ENCODE measurements around the gene ZNF814. TPM values are rescaled to one million over a fixed set of nuclear protein-coding genes. Genes with fewer than 3 reads are reported as not detected.
"Not testable (repeated sequence)": the region's sequence is repeated elsewhere in the genome, so short reads cannot be mapped to it uniquely, and the experiment has no call there.

Gene ZNF814
- total and polyA plus RNA-seq, 4 donors: 7.2 to 29.4 (median 11.7) TPM

- H3K27ac ChIP-seq (ENCODE audit: low read depth in 1 of 2, low read length in 1 of 2): no peak overlapping the region
- ATAC-seq (ENCODE audit: insufficient read depth, low FRiP score) (no peak), DNase-seq (no peak)
- peaks cover 15 to 48% (median 43%) of the 10 kb centered on the region in 4 donors for H3K36me3 ChIP-seq (ENCODE audit: control insufficient read depth in 4 of 4, insufficient read depth in 4 of 4, low read length in 4 of 4)
- H3K4me3 ChIP-seq: no peak overlapping the region
- H3K9me3 ChIP-seq (ENCODE audit: control insufficient read depth in 4 of 4, insufficient read depth in 3 of 4, low read length in 3 of 4): peaks cover 9 to 50% (median 37%) of the 10 kb centered on the region in 4 donors
- H3K4me1 ChIP-seq (ENCODE audit: control insufficient read depth in 5 of 5, insufficient read depth in 5 of 5, low read length in 5 of 5): no peaks in the 10 kb centered on the region
- no peak overlapping the region for H3K9ac ChIP-seq (ENCODE audit: insufficient read depth in 1 of 2, low read length in 2 of 2)
- 96 to 98% methylated on average over 2 of the region's 2 CpGs for WGBS, 2 donors
- H3K27me3 ChIP-seq (ENCODE audit: control insufficient read depth in 3 of 3, insufficient read depth in 3 of 3, low read length in 2 of 3): no peaks in the 10 kb centered on the region
- TF ChIP-seq, protein P1, sequence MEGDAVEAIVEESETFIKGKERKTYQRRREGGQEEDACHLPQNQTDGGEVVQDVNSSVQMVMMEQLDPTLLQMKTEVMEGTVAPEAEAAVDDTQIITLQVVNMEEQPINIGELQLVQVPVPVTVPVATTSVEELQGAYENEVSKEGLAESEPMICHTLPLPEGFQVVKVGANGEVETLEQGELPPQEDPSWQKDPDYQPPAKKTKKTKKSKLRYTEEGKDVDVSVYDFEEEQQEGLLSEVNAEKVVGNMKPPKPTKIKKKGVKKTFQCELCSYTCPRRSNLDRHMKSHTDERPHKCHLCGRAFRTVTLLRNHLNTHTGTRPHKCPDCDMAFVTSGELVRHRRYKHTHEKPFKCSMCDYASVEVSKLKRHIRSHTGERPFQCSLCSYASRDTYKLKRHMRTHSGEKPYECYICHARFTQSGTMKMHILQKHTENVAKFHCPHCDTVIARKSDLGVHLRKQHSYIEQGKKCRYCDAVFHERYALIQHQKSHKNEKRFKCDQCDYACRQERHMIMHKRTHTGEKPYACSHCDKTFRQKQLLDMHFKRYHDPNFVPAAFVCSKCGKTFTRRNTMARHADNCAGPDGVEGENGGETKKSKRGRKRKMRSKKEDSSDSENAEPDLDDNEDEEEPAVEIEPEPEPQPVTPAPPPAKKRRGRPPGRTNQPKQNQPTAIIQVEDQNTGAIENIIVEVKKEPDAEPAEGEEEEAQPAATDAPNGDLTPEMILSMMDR (IDR thresholded peaks at IDR 0.05; ENCODE audit: control extremely low read depth, extremely low read depth): no peak
These were observed 18.6 kb downstream of the ZNF814 start for GRCh38 chr19:57870225-57870624.

GRCh38 chr19:57869655-57870054 lies 19.2 kb downstream of the ZNF814 start:
- WGBS, 2 donors: 98 to 100% methylated on average over 5 to 6 of the region's 6 CpGs
- not testable (repeated sequence) for H3K4me3 ChIP-seq; ATAC-seq (ENCODE audit: insufficient read depth, low FRiP score); H3K27me3 ChIP-seq (ENCODE audit: control insufficient read depth in 3 of 3, insufficient read depth in 3 of 3, low read length in 2 of 3); DNase-seq; H3K27ac ChIP-seq (ENCODE audit: low read depth in 1 of 2, low read length in 1 of 2); H3K4me1 ChIP-seq (ENCODE audit: control insufficient read depth in 5 of 5, insufficient read depth in 5 of 5, low read length in 5 of 5); H3K9ac ChIP-seq (ENCODE audit: insufficient read depth in 1 of 2, low read length in 2 of 2)
- Histone ChIP-seq H3K9me3 (ENCODE audit: control insufficient read depth in 4 of 4, insufficient read depth in 3 of 4, low read length in 3 of 4) (peaks cover 9 to 48% (median 36%) of the 10 kb centered on the region in 4 donors), H3K36me3 (ENCODE audit: control insufficient read depth in 4 of 4, insufficient read depth in 4 of 4, low read length in 4 of 4) (peaks cover 15 to 48% (median 45%) of the 10 kb centered on the region in 4 donors)

DNA sequence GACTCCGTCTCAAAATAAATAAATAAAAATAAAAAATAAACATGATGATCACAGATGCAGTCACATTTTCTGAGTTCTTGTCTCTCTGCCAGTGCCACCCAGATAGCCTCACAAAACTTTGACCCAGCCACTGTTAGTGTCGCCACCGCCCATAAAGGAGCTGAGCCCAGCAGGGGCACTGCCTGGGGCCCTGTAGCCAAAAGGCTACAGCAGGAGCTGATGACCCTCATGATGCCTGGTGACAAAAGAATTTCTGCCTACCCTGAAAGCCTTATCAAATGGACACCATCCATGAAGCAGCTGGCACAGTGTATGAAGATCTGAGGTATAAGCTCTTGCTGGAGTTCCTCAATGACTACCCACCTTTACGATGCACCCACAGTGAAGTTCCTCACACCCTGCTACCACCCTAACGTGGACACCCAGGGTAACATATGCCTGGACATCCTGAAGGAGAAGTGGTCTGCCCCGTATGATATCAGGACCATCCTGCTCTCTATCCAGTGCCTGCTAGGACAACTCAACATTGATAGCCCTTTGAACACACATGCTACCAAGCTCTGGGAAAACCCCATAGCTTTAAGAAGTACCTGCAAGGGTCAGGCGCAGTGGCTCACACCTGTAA lies 20.9 kb downstream of the ZNF814 start:
- 96% methylated on average over 7 of the region's 7 CpGs for WGBS, 2 donors
- no peak for ATAC-seq (ENCODE audit: insufficient read depth, low FRiP score)
- Histone ChIP-seq H3K9ac (ENCODE audit: insufficient read depth in 1 of 2, low read length in 2 of 2) (no peak overlapping the region), H3K27ac (ENCODE audit: low read depth in 1 of 2, low read length in 1 of 2) (no peak overlapping the region), H3K36me3 (ENCODE audit: control insufficient read depth in 4 of 4, insufficient read depth in 4 of 4, low read length in 4 of 4) (peaks cover 17 to 52% (median 45%) of the 10 kb centered on the region in 4 donors), H3K9me3 (ENCODE audit: control insufficient read depth in 4 of 4, insufficient read depth in 3 of 4, low read length in 3 of 4) (peaks cover under 1 to 46% (median 26%) of the 10 kb centered on the region in 4 donors), H3K4me3 (no peak overlapping the region), H3K4me1 (ENCODE audit: control insufficient read depth in 5 of 5, insufficient read depth in 5 of 5, low read length in 5 of 5) (no peaks in the 10 kb centered on the region), H3K27me3 (ENCODE audit: control insufficient read depth in 3 of 3, insufficient read depth in 3 of 3, low read length in 2 of 3) (no peaks in the 10 kb centered on the region)
- no peak for DNase-seq
- TF ChIP-seq, protein P1 (IDR thresholded peaks at IDR 0.05; ENCODE audit: control extremely low read depth, extremely low read depth): no peak

- not testable (repeated sequence) for H3K27me3 ChIP-seq (ENCODE audit: control insufficient read depth in 3 of 3, insufficient read depth in 3 of 3, low read length in 2 of 3); H3K27ac ChIP-seq (ENCODE audit: low read depth in 1 of 2, low read length in 1 of 2); DNase-seq; H3K9ac ChIP-seq (ENCODE audit: insufficient read depth in 1 of 2, low read length in 2 of 2); H3K4me3 ChIP-seq; ATAC-seq (ENCODE audit: insufficient read depth, low FRiP score); H3K4me1 ChIP-seq (ENCODE audit: control insufficient read depth in 5 of 5, insufficient read depth in 5 of 5, low read length in 5 of 5)
- Histone ChIP-seq H3K36me3 (ENCODE audit: control insufficient read depth in 4 of 4, insufficient read depth in 4 of 4, low read length in 4 of 4) (peaks cover 35 to 75% (median 50%) of the 10 kb centered on the region in 4 donors), H3K9me3 (ENCODE audit: control insufficient read depth in 4 of 4, insufficient read depth in 3 of 4, low read length in 3 of 4) (peaks cover 0 to 50% (median 5%) of the 10 kb centered on the region in 4 donors)
- 70 to 90% methylated on average over 3 of the region's 3 CpGs for WGBS, 2 donors
These were observed 26.5 kb downstream of the ZNF814 start for GRCh38 chr19:57862351-57862750.

DNA sequence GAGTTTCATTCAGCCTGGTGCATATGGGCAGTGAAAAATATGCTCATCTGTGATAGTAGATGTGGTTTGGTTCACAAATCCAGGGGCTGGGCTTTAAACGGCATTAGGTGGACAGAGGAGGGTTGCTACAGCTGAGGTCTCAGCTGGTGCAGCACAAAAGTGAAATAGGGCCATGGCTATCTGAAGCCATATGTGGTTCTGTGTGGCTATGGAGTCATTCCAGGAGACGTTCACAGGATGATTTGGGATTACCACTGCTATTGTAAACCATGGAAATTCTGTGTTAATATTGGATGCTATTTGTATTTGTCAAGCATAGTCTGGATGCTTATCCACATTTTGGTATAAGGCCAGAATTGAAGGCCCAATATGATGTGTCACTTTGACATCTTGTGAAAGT lies 34.7 kb downstream of the ZNF814 start:
- H3K9me3 ChIP-seq (ENCODE audit: control insufficient read depth in 4 of 4, insufficient read depth in 3 of 4, low read length in 3 of 4): peaks cover 0 to 27% (median 0%) of the 10 kb centered on the region in 4 donors
- not testable (repeated sequence) for H3K27me3 ChIP-seq (ENCODE audit: control insufficient read depth in 3 of 3, insufficient read depth in 3 of 3, low read length in 2 of 3); H3K9ac ChIP-seq (ENCODE audit: insufficient read depth in 1 of 2, low read length in 2 of 2); DNase-seq; H3K4me3 ChIP-seq; ATAC-seq (ENCODE audit: insufficient read depth, low FRiP score)
- peak overlapping the region in 1 of 2 donors; percentile 4 for H3K27ac ChIP-seq (ENCODE audit: low read depth in 1 of 2, low read length in 1 of 2)
- peaks cover 8 to 26% (median 17%) of the 10 kb centered on the region in 4 donors for H3K36me3 ChIP-seq (ENCODE audit: control insufficient read depth in 4 of 4, insufficient read depth in 4 of 4, low read length in 4 of 4)
- peaks cover 0 to 14% (median 7%) of the 10 kb centered on the region in 5 donors for H3K4me1 ChIP-seq (ENCODE audit: control insufficient read depth in 5 of 5, insufficient read depth in 5 of 5, low read length in 5 of 5)
- WGBS, 2 donors: 76 to 89% methylated on average over 2 of the region's 2 CpGs

DNA sequence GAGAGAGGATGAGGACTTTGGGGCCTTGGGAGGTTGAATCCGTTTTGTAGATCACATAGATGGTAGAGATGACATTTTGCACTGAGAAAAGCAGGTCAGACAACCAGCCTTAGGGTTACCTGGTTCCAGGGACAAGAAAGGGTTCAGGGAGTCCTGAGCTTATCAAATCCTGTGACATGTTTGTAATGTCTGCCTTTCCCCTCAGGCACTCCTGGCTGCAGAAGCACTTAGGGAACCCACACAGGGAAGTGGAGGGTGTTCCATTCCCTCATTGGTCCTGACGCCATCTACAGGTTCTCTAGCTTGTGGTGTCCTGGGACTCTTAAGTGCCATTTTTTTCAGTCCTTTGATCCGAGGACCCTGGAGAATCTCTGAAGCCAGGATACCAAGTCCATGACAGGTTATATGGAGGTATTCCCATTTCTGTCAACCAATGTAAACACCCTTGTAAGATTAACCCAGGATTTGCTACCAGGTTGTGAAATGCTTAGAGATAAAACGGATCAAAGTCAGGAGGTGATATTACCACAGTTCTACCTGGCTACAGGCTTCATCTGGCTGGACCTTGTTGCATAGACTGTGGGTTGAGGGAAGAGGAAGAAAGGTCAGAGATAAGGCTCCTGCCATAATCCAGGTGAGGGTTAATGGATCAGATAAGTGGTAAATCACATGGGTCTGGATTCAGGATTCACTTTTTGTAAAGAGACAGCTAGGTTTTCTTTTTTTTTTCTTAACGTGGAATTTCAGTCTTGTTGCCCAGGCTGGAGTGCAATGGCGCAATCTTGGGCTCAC lies 36.8 kb downstream of the ZNF814 start:
- not testable (repeated sequence) for H3K27ac ChIP-seq (ENCODE audit: low read depth in 1 of 2, low read length in 1 of 2); DNase-seq; H3K27me3 ChIP-seq (ENCODE audit: control insufficient read depth in 3 of 3, insufficient read depth in 3 of 3, low read length in 2 of 3); H3K4me3 ChIP-seq; ATAC-seq (ENCODE audit: insufficient read depth, low FRiP score); H3K9ac ChIP-seq (ENCODE audit: insufficient read depth in 1 of 2, low read length in 2 of 2)
- Histone ChIP-seq H3K9me3 (ENCODE audit: control insufficient read depth in 4 of 4, insufficient read depth in 3 of 4, low read length in 3 of 4) (peaks cover 0 to 21% (median 0%) of the 10 kb centered on the region in 4 donors), H3K36me3 (ENCODE audit: control insufficient read depth in 4 of 4, insufficient read depth in 4 of 4, low read length in 4 of 4) (peaks cover 3 to 20% (median 6%) of the 10 kb centered on the region in 4 donors), H3K4me1 (ENCODE audit: control insufficient read depth in 5 of 5, insufficient read depth in 5 of 5, low read length in 5 of 5) (peaks cover 0 to 14% (median 7%) of the 10 kb centered on the region in 5 donors)
- WGBS, 2 donors: 76 to 88% methylated on average over 5 to 6 of the region's 6 CpGs
